HG03039 (cell line): ENCODE data around the gene PRSS21.

Experiments
- ATAC-seq: cut with Tn5 transposase; IDR thresholded peaks from one replicate; pipeline ENCODE4 v1.9.1; 2021; ENCODE audit warnings: mild to moderate bottlenecking, moderate library complexity; ENCODE audit not compliant: unreplicated experiment

Gene PRSS21

GRCh38 chr16:2859686-2860265 lies 42.7 kb downstream of the PRSS21 start:
- no peak for ATAC-seq

- ATAC-seq = no peak
Observed at GRCh38 chr16:2860826-2861567, 44.0 kb downstream of the PRSS21 start.

GRCh38 chr16:2865651-2866050 lies 48.6 kb downstream of the PRSS21 start:
- no peak for ATAC-seq

GRCh38 chr16:2866431-2866830 lies 49.4 kb downstream of the PRSS21 start:
- ATAC-seq = no peak

- no peak for ATAC-seq
Observed at GRCh38 chr16:2867661-2867986, 50.6 kb downstream of the PRSS21 start.

GRCh38 chr16:2867987-2868789 lies 51.2 kb downstream of the PRSS21 start:
- ATAC-seq = peak; percentile 70
